IMR-90 (cell line): ENCODE measurements around the gene DENND1B.

Experiments
- BHLHE40 ChIP-seq: fragments of 150-350 bp; IDR thresholded peaks from 2 replicates; pipeline ENCODE4 v1.6.1; 2016; ENCODE audit warnings: mild to moderate bottlenecking, low read depth, low read length
- CHD1 ChIP-seq: IDR thresholded peaks from 2 replicates; pipeline ENCODE4 v1.6.1; 2012; ENCODE audit warnings: low read depth, low read length, improper control_type of control experiment
- MAFK ChIP-seq: IDR thresholded peaks from 2 replicates; pipeline ENCODE4 v1.6.1; 2012; ENCODE audit warnings: low read depth, low read length, improper control_type of control experiment
- MAZ ChIP-seq: IDR thresholded peaks from 2 replicates; pipeline ENCODE4 v1.6.1; 2012; ENCODE audit warnings: low read depth, mild to moderate bottlenecking, low read length, improper control_type of control experiment, moderate library complexity, borderline replicate concordance
- POLR2A ChIP-seq: IDR thresholded peaks from 2 replicates; pipeline ENCODE4 v1.6.1; 2012; ENCODE audit warnings: mild to moderate bottlenecking, low read depth, low read length
- RAD21 ChIP-seq: IDR thresholded peaks from 2 replicates; pipeline ENCODE4 v1.6.1; 2012; ENCODE audit warnings: low read length, improper control_type of control experiment
- RCOR1 ChIP-seq: IDR thresholded peaks from 2 replicates; pipeline ENCODE4 v1.6.1; 2012; ENCODE audit warnings: mild to moderate bottlenecking, low read length, improper control_type of control experiment; ENCODE audit not compliant: insufficient replicate concordance
- RFX5 ChIP-seq: IDR thresholded peaks from 2 replicates; pipeline ENCODE4 v1.8.0; 2012; ENCODE audit warnings: low read depth, mild to moderate bottlenecking, low read length, moderate library complexity
- SMC3 ChIP-seq: fragments of 150-350 bp; IDR thresholded peaks from 2 replicates; pipeline ENCODE4 v1.6.1; 2016; ENCODE audit warnings: low read depth, mild to moderate bottlenecking, antibody characterized with exemption, low read length, moderate library complexity
- TF ChIP-seq, protein P1 (sequence below): conservative IDR thresholded peaks from 2 replicates; pipeline ENCODE4 v1.5.1; 2012; ENCODE audit warnings: mild to moderate bottlenecking, low read depth, low read length, improper control_type of control experiment
- TF ChIP-seq, protein P2 (sequence below): fragments of 150-350 bp; IDR thresholded peaks from 2 replicates; pipeline ENCODE4 v1.6.1; 2017; ENCODE audit warnings: mild to moderate bottlenecking, antibody characterized with exemption, low read length, low read depth
- TF ChIP-seq, protein P3 (sequence below): fragments of 150-350 bp; IDR thresholded peaks from 2 replicates; pipeline ENCODE4 v1.6.1; 2016; ENCODE audit warnings: low read depth, mild to moderate bottlenecking, low read length, moderate library complexity, borderline replicate concordance

DNA sequence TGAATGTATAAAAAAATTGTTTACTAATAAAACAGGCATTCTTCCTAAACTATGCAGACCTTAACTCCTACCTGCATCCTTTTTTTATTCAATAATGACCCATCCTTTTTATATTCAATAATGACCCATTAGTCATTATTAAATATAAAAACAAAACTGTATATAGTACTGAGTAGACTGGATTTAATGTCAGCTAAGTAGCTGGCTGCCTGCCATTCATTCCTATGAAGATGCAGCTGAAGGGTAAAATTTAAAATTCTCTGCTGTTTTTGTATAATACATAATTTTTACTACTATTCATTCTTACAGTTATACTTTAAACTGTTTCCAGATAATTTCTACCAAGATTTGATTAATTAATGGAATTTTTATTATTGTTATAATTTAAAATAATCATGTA lies 79.3 kb downstream of the DENND1B start:
- no peak for TF ChIP-seq POLR2A
- TF ChIP-seq, protein P1, sequence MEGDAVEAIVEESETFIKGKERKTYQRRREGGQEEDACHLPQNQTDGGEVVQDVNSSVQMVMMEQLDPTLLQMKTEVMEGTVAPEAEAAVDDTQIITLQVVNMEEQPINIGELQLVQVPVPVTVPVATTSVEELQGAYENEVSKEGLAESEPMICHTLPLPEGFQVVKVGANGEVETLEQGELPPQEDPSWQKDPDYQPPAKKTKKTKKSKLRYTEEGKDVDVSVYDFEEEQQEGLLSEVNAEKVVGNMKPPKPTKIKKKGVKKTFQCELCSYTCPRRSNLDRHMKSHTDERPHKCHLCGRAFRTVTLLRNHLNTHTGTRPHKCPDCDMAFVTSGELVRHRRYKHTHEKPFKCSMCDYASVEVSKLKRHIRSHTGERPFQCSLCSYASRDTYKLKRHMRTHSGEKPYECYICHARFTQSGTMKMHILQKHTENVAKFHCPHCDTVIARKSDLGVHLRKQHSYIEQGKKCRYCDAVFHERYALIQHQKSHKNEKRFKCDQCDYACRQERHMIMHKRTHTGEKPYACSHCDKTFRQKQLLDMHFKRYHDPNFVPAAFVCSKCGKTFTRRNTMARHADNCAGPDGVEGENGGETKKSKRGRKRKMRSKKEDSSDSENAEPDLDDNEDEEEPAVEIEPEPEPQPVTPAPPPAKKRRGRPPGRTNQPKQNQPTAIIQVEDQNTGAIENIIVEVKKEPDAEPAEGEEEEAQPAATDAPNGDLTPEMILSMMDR: no peak
- TF ChIP-seq BHLHE40: no peak
- no peak for TF ChIP-seq CHD1
- no peak for TF ChIP-seq RFX5
- TF ChIP-seq RAD21: no peak
- TF ChIP-seq RCOR1: no peak
- no peak for TF ChIP-seq SMC3
- TF ChIP-seq, protein P2, sequence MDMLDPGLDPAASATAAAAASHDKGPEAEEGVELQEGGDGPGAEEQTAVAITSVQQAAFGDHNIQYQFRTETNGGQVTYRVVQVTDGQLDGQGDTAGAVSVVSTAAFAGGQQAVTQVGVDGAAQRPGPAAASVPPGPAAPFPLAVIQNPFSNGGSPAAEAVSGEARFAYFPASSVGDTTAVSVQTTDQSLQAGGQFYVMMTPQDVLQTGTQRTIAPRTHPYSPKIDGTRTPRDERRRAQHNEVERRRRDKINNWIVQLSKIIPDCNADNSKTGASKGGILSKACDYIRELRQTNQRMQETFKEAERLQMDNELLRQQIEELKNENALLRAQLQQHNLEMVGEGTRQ: no peak
- no peak for TF ChIP-seq MAZ
- TF ChIP-seq MAFK: no peak
- TF ChIP-seq, protein P3, sequence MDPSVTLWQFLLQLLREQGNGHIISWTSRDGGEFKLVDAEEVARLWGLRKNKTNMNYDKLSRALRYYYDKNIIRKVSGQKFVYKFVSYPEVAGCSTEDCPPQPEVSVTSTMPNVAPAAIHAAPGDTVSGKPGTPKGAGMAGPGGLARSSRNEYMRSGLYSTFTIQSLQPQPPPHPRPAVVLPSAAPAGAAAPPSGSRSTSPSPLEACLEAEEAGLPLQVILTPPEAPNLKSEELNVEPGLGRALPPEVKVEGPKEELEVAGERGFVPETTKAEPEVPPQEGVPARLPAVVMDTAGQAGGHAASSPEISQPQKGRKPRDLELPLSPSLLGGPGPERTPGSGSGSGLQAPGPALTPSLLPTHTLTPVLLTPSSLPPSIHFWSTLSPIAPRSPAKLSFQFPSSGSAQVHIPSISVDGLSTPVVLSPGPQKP: no peak
